NCI-H1930 (cell line): ENCODE measurements around the gene IL1RAP.
"Not testable (repeated sequence)": the region's sequence is repeated elsewhere in the genome, so short reads cannot be mapped to it uniquely, and the experiment has no call there.

ENCODE experiments used
- DNase-seq, 2 experiments: peaks; one replicate each; lab custom pipeline; 2025; lab: John Stamatoyannopoulos, UW

Gene IL1RAP

DNA sequence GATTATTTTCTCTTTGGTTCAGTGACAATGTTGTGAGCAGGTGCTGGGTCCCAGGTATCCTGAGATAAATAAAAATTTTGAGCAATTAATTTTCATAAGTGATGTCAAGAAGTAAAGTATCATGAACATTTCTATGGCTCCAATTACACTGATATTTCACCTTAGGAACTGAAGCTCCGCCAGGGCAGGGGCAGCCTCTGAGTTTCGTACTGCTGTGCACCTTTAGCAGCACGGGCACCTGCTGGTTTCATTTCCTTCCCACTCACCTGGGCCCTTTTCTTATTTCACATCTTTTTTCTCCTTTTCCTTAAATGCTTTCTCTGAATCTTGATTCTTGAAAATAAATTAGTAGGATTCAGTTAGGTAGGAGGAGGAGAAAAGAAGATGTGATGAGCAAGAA is 1.2 kb upstream of the IL1RAP start:
- no peak for DNase-seq

DNA sequence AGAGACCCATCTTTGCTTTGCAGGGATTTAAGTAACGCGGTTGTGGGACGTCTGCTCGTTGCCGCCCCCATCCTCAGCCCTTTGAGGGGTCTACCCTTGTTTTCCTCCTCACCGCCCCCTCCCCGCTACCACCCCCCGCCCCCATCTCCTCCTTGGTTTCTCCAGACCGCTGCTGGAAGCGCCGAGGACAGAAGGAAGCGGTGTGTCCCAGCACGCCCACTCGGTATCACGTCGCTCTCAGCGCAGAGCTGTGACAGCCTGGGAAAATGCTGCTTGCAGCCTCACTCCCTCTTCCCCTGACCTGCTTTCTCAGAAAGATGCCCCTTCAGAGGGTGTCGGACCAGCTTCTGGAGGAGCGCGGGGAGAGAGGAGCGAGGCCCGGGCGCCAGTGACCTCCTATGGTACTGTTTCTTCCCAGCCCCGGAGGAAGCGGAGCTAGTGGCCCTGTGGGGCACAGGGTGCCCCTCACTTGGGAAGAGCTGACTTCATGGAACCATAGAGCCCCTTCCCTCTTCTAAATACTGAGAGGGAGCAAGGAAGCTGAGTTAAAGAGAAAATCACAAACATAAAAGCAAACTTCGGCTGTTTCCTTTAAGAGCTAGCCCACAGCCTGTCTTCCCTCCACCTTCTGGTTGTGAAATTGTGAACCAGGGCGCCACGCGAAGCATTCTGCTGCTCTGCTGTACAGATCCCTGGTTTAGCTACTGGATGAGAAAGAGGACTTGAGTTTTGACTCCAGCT is 698 bp downstream of the IL1RAP start:
- no peak for DNase-seq

DNA sequence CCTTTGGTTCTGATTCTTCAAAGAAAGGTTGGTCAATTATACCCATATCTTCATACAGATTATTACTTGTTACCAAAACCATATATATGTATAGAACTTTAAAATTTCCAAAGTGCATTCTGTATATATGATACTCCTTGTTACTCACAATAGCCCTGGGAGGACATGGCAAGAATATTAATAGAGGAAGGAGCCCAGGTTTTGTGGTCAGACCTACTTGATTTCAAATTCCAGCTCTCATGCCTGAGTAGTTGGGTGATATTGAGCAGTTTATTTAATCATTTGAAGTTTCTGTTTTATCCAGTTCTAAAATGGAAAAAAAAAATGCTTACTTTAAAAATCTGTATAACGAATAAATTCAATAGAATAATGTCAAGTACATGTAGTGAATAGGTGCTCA is 2.5 kb downstream of the IL1RAP start:
- DNase-seq = no peak

DNA sequence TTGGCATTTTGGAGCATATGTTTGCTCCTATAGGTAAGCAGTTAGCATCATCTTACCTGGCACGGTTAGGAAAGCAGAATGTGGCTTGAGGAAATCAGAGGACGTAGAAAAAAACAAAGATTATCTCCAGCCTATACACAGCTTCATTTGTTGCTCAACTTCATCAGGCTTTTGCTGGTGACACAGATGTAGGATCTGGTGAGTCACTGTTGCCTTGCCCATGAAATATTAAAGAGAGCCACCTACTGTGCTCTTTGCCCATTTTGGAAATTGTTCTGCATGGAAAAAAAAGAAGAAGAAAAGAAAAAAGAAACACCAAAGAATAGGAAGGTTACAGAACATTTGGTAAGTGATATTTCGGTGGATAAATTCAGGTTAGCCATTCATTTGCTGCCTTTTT is 3.8 kb downstream of the IL1RAP start:
- no peak for DNase-seq

DNA sequence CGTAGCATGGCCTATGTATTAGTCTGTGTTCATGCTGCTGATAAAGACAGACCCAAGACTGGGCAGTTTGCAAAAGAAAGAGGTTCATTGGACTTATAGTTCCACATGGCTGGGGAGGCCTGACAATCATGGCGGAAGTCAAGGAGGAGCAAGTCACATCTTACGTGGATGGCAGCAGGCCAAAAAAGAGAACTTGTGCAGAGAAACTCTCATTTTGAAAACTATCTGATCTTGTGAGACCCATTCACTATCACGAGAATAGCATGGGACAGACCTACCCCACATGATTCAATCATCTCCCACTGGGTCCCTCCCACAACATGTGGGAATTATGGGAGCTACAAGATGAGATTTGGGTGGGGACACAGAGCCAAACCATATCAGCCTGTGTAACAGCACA is 4.6 kb downstream of the IL1RAP start:
- not testable (repeated sequence) for DNase-seq

DNA sequence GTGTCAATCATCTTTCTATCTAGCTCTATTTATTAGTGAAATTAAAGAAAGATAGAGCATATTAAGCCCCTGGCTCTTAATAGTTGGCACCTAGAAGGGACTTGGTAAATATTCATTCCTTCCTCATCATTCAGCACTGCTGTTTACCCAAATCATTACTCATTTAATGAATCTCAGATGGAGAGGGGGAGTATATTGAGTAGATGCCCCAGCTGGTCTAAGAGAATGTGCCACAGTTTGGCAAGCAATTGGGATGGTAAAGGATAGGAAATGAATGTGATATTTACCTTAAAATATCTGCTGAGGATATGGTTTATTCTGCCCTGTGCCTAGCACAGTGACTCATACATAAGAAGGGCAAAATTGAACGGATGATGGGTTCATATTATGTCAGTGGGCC is 6.0 kb downstream of the IL1RAP start:
- DNase-seq = no peak

DNA sequence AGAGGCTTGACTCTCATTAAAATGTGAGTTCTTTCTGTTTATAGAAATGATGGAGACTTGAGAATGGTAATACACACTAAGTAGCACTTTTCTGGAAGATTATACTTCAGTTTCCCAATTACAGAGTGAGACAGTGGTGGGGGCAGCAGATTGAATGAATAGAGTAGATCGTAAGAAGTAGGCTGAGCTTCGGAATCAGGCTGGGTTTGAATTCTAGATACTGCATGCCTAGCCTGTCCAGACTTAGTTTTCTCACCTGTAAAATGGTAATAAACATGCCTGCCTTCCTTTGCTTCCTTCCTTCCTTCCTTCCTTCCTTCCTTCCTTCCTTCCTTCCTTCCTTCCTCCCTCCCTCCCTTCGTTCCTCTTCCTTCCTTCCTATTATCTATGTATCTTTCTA is 8.1 kb downstream of the IL1RAP start:
- no peak for DNase-seq

DNA sequence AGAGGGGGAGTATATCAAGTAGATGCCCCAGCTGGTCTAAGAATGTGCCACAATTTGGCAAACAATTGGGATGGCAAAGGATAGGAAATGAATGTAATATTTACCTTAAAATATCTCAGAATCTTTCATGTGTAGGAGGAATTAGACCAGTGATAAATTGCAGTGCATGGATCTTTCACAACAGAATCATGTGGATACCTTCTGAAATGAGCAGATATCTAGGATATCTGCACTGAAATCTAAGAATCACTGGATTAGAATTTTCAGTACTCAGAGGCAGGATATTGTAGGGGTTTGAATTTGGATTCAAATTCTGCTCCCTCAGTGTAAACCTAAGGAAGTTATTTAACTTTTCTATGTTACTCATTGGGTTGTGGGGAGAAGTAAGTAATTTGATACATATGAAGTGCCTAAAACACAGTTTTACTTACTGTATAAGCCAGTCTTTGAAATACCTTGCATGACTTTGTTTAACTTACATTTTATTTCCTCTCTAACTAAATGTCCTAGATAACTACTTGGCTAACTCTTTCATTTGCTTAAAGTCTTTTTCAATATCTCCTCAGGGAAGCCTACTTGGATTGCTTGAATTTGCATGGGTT is 8.8 kb downstream of the IL1RAP start:
- no peak for DNase-seq

DNA sequence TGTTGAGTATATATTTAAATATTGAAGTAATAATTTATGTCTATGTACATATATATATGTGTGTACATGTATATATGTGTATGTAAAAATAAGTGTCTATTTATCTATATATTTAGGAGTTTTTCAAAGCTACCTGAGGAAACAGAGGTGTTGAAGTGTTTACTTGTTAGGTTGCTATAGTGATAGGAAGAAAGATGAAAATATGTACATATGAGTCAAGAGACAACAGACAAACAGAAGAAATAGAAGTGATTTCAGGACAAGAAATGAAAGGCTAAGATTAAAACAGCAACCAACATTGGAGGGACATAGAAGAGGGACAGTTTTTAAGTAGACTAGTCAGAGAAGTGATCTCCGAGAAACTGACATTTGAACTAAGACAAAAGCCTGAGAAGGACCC is 11.1 kb downstream of the IL1RAP start:
- DNase-seq = no peak

DNA sequence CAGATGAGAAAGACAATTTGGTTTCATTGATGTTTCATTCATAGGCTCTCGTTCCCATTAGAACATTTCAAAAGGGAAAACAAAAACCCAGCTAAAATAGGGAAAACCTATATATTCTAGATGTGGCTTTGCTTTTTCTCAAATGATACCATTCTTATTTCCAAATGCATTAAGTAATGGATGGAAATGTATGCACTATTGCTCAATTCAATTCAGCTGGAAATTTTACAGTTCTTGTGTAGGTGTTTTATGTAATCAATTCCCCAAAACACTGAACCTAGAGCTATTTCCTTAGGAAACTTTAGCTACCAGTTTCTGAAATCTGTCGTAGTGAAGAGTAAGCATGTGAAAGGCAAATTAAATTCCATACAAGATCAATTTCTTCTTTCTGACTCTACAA is 11.7 kb downstream of the IL1RAP start:
- no peak for DNase-seq

DNA sequence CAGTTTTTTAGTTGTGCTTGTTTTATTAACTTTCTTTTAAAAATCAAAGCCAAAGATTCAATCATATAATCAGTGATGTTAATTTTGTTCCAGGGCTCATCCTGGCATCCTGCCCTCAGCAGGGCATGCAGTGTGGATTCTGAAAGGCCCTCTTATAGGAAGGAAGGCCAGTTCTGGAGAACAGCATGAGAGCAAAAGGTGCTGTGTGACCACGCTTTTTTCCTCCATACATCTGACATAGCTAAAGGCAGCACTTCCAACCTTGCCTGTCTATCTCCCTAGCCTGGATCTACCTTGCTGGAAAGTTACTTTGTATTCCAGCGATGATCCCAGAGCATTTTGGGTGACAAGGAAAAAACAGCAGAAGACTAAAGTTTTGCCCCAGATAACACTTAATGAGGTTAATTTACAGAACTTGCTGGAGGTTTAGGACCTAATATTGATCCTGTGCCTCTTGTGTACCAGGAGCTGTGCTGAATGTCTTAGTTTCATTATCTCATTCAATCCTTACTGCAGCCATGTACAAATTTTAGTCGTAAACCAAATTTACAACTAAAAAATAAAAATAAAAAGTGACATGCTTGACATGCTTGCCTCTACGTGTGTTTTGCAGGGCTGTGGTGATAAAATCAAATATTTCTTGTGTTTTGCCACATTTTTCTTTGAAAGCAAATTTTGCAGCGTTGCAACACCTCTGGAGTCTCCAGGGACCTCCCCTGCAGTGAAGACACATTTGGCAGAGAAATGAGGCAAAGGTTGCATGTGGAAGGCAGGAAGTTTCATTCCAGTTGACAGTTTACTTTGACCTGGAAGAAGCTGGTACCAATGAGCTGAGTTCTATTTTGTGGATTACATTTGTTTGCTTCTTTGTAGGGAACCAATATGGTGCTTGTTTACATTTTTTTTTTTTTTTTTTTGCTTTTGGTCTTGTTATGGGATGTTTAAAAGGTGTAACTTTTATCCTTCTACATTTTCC is 13.2 kb downstream of the IL1RAP start:
- no peak for DNase-seq

DNA sequence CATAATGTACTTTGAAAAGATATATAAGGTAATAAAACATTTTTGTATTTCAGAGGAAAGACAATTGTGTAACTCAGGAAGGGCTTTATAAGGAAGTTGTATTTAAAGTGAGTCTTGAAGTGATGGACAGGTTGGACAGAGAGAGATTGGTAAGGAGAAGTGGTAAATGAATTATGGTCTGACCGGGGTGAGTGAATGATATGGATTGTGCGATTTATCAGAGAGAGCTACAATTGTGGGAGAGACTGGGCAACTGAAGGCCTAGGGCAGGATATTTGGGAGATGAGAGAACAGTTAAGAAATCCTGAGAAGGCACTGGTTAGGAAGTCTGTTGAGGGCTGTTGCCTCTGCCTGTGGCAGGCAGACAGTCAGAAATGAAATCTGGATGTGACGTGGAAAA is 14.8 kb downstream of the IL1RAP start:
- no peak for DNase-seq

DNA sequence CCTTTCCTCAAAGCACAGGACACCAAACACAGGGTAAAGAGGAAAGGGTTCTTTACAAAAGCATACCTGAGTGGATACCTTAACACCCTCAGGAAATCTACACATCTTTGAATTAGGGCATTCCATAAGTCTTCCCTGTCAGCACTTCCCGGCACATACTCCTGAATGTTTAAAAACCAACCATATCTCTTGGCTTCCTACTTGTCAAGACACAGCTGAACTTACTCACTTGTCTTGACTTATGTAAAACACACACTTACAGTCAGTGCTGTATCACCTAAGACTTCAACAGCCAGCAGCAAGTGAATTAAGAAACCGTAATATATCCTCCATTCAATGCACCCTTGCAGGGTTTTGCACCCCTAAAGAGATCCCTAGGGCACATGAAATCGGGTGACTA is 17.5 kb downstream of the IL1RAP start:
- no peak for DNase-seq

DNA sequence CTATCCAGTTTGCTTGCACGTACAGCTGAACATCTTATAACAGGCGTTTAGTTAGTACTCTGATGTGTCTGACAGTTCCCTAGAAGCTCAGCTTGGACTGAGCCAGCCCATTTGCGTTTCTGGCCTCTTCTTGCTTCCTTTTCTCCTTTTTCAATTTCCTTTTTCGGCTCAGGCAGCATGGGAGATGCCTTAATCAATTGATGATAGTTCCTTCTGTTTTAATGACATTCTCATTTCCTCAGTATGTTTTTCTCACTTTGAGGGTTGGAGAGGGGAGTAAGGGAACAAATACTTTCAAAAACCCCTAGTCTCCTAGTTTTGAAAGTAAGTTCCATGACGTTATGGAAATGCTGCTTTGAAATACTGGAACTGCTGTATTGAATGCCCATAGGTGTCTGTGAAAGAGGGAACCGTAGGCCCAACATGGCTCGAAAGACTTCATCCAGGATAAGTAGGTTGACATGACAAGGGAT is 18.9 kb downstream of the IL1RAP start:
- no peak for DNase-seq

DNA sequence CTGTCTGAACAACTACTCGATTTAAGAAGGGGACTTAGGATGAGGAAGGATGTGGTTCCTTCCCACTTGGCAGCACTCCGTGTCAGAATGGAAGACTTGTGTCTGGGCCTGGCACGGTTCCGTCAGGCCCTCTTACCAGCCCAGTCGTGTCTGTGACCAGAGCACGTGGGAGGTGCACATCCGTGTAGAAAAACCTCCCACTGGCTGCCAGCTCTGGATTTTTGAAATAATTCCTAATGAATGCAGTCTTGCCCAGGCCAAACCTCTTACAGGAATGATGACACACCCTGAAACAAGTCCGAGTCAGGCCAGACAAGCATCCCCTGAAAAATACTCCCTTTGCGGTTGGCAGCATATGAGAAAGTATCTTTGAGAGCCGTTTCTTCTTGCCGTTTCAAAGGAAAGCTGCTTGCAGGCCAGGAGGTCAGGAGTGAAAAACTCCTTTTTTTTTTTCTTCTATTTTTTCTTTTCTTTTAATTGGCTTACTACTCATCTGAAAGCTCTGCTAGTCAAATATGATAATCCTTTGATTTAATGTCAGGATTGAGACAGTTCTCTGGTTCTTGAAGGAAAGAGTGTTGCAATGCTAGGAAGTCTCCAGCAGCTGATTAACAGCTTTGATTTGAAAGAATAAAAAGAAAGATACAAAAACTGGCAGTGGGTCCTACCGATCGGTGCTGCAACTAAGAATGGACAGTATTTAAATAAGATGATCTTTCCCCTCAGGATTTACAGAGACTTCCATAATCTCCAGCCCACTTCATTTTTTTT is 19.8 kb downstream of the IL1RAP start:
- no peak for DNase-seq

DNA sequence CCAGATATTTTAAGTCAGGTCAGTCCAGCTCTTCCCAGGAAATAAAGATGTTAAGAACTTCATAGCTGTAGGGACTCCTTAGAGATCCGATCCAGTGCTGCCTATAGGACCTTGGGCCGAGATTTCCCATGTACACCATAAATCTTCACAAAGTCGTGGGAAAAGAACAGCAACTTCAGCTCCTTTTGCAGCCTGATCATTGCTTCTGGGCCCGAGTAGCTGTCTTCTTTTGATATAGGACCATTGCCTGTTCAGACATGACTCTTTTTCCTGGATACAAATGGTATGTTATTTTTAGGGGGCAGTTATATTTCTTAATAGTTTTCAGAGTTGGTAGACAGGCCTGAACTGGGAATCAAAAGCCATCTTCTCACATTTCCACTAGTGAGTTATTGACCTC is 20.5 kb downstream of the IL1RAP start:
- no peak for DNase-seq

DNA sequence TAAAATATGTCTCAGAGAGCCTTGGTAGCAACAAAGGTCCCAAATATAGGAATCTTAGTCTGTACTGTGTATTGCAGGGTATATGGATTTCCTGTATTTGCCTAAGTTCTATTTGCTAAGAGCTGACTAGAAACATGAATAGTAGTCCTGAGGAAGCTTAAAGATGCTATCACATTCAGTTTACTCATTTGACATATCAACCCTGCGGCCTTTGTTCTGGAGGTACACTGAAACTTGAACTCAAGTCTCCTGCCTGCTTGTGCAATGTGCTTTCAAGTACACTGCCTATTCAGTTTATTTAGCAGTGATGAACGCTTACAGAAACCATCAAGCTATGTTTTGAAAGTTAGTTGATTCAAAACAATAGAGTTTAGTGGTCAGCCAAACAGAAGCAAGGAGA is 21.1 kb downstream of the IL1RAP start:
- no peak for DNase-seq

DNA sequence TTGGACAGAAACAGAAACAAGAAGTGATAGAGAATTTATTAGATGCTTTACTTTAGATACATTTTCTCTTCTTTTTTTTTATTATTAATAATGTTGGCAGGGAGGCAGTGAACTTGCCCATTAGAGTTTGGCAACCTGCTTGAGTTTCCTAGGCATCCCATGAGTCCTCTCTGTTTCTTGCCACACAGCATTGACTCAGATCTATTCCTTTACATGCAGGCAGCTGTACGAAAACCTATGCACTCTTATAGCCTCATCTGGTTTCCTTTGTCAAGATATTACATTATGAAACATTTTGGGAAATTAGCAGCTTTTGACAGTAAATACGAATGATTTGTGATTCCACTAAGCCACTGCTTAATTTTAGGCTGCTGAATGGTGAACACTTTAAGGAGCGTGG is 23.3 kb downstream of the IL1RAP start:
- DNase-seq = no peak

DNA sequence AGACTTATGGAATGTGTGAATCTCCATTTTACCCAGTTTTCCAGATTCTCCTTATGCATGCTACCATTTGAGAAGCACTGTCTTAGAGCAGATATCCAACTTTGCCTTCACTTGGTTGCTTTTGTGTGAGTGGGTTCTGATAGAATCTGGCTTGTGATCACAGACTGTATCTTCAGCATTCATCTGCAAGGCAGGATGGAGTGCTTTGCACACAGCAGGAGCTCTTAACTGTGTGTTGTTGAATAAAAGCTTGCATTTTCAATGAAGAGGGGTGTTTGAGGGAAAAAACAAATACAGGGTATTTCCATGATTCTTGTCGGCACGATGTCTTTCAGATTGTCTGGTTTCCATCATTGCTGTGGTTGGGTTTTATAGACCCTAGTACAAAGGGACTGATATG is 24.4 kb downstream of the IL1RAP start:
- DNase-seq = no peak

DNA sequence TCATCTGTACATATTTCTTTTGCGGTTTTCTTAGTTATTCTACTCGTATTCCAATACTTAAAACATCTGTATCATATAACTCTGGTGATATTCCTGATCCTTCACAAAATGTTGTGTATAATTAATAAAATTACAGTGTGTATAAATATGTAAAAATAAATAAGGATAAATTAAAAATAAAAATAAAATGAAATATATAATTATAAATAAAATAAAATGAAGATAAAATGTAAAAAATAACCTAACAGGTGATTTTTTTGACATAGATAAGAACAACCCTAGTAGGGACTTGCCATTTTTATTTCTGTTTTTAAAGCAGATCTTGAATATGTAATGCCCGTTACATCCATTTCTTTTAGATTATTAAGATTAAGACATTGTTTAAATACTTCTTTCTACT is 25.6 kb downstream of the IL1RAP start:
- no peak for DNase-seq

DNA sequence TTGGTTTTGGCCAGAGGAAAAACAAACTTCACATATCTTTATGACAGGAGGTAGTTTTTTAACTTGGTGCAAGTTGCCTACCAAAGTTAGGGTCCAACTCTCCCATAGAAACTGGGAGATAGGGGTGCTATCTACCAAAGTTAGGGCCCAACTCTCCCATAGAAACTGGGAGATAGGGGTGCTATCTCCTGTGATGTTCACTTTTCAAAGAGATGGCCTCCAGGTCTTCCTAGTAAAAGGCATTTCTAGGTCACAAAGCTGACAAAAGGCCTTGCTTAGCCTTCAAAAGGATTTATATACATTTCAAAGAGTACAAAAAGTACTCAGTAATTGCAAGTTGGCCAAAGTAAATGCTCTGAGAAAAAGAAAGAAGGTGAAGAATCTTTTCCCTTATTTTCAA is 27.1 kb downstream of the IL1RAP start:
- DNase-seq = no peak

DNA sequence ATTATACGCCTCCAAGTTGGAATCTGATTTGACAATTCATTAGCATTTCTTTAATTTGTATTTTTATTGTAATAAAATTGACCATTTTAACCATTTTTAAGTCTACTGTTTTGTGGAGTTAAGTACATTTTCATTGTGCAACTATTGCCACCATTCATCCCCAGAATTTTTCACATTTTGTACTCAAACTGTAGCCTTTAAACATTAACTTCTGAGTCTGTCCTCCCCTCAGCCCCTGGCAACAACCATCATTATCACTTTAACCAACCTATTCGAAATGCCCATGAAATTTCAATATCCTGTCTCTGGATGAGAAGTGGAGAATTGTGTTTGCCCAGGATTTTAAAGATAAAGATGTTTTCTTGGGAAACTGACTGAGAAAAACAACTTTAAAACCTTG is 27.7 kb downstream of the IL1RAP start:
- no peak for DNase-seq
